Measurements from ENCODE around the gene PRKAR1B. TPM values are rescaled to one million over a fixed set of nuclear protein-coding genes. Genes with fewer than 3 reads are reported as not detected.

The PRKAR1B gene
- total RNA-seq, 1 experiment from 2014 or later: 14.1 TPM

- intact Hi-C loops (cut with micrococcal nuclease): no loop called here
- POLR2A ChIA-PET: no interaction called here
- BruUV-seq (replicated peaks): no TSS peak
Measured at GRCh38 chr7:748446-748845, 21.4 kb upstream of the PRKAR1B start.

GRCh38 chr7:747186-747585, 20.1 kb upstream of the PRKAR1B start:
- H3K27me3 ChIP-seq (ENCODE audit: insufficient read depth, low read length): no peaks in the 10 kb centered on the region
- no peaks in the 10 kb centered on the region for H3K9me3 ChIP-seq (ENCODE audit: control insufficient read depth in 1 of 2, insufficient read depth in 1 of 2, low read depth in 1 of 2, low read length in 2 of 2)
- ChIA-PET CTCF (no interaction called here), RAD21 (ENCODE audit: low non-redundant PET in 1 of 2, low total read pairs in 2 of 2, uncharacterized antibody in 2 of 2, unreplicated experiment in 2 of 2) (no interaction called here), POLR2A (no interaction called here)
- H3K4me1 ChIP-seq (ENCODE audit: control insufficient read depth in 1 of 2, insufficient read depth in 2 of 2, low read length in 2 of 2): peaks cover 0 to 6% of the 10 kb centered on the region in 2 experiments; a peak in 1 of 4 replicates
- H3K4me3 ChIP-seq (replicated peaks in 1 of 2; ENCODE audit: low read depth in 1 of 2, low read length in 2 of 2): no peak overlapping the region
- peaks cover 53% of the 10 kb centered on the region for H3K79me2 ChIP-seq (ENCODE audit: insufficient read depth, low read length)
- intact Hi-C loops (cut with micrococcal nuclease): no loop called here
- H3K9me2 ChIP-seq (ENCODE audit: insufficient read depth): no peaks in the 10 kb centered on the region
- DNase-seq (ENCODE audit: low read depth, low spot score): no peak
- H3K27ac ChIP-seq (ENCODE audit: low read depth, low read length): no peak overlapping the region
- no peak overlapping the region for H2AFZ ChIP-seq (ENCODE audit: low read depth, low read length, poor library complexity, severe bottlenecking)
- H4K20me1 ChIP-seq (ENCODE audit: insufficient read depth): no peaks in the 10 kb centered on the region
- H3K9ac ChIP-seq (ENCODE audit: low read length): no peak overlapping the region
- ATAC-seq: no peak
- H3K36me3 ChIP-seq (ENCODE audit: control insufficient read depth in 1 of 2, insufficient read depth in 2 of 2, low read length in 2 of 2): peaks cover 3 to 25% of the 10 kb centered on the region in 2 experiments; a peak in 3 of 4 replicates
- no peak overlapping the region for H3K4me2 ChIP-seq (ENCODE audit: low read length)
- BruUV-seq (replicated peaks): no TSS peak
- TF ChIP-seq ZNF274 (IDR thresholded peaks at IDR 0.05; ENCODE audit: low read depth, low read length): no peak
- TF ChIP-seq REST (IDR thresholded peaks at IDR 0.05; ENCODE audit: low read depth): no peak
- no peak for TF ChIP-seq YY1 (IDR thresholded peaks at IDR 0.05; ENCODE audit: extremely low read depth, insufficient replicate concordance, low read depth, low read length)
- TF ChIP-seq FOSL1 (IDR thresholded peaks at IDR 0.05; ENCODE audit: low read depth): no peak
- TF ChIP-seq POLR2A (IDR thresholded peaks at IDR 0.05; ENCODE audit: borderline replicate concordance, extremely low read depth, insufficient read depth, insufficient read length): no peak
- no peak for TF ChIP-seq CBX3 (IDR thresholded peaks at IDR 0.05; ENCODE audit: low read depth)
- TF ChIP-seq CEBPB (IDR thresholded peaks at IDR 0.05; ENCODE audit: low read depth): no peak
- no peak for TF ChIP-seq ATF3 (IDR thresholded peaks at IDR 0.05)
- no peak for TF ChIP-seq TCF7L2 (IDR thresholded peaks at IDR 0.05; ENCODE audit: borderline replicate concordance, extremely low read depth, insufficient read depth, insufficient read length)
- TF ChIP-seq JUND (IDR thresholded peaks at IDR 0.05): no peak

More at GRCh38 chr7:748446-748845, 21.4 kb upstream of the PRKAR1B start:
- H3K4me1 ChIP-seq (ENCODE audit: control insufficient read depth in 1 of 2, insufficient read depth in 2 of 2, low read length in 2 of 2): no peaks in the 10 kb centered on the region
- H3K4me3 ChIP-seq (replicated peaks in 1 of 2; ENCODE audit: low read depth in 1 of 2, low read length in 2 of 2): no peak overlapping the region
- TF ChIP-seq SIN3A (IDR thresholded peaks at IDR 0.05; ENCODE audit: low read depth) (no peak), EGR1 (IDR thresholded peaks at IDR 0.05; ENCODE audit: low read depth) (no peak), ZBTB33 (IDR thresholded peaks at IDR 0.05; ENCODE audit: extremely low read depth, insufficient replicate concordance, low read length) (no peak), FOSL1 (IDR thresholded peaks at IDR 0.05; ENCODE audit: low read depth) (no peak), TCF7L2 (IDR thresholded peaks at IDR 0.05; ENCODE audit: borderline replicate concordance, extremely low read depth, insufficient read depth, insufficient read length) (no peak), RAD21 (IDR thresholded peaks at IDR 0.05; ENCODE audit: low read depth) (no peak), SRF (IDR thresholded peaks at IDR 0.05; ENCODE audit: low read depth) (no peak), CEBPB (IDR thresholded peaks at IDR 0.05; ENCODE audit: low read depth) (no peak)
- DNase-seq (ENCODE audit: low read depth, low spot score) (no peak), ATAC-seq (no peak)
- H4K20me1 ChIP-seq (ENCODE audit: insufficient read depth): no peaks in the 10 kb centered on the region
- no peaks in the 10 kb centered on the region for H3K27me3 ChIP-seq (ENCODE audit: insufficient read depth, low read length)
- H3K27ac ChIP-seq (ENCODE audit: low read depth, low read length): no peak overlapping the region
- H3K9me2 ChIP-seq (ENCODE audit: insufficient read depth): no peaks in the 10 kb centered on the region
- H3K9me3 ChIP-seq (ENCODE audit: control insufficient read depth in 1 of 2, insufficient read depth in 1 of 2, low read depth in 1 of 2, low read length in 2 of 2): no peaks in the 10 kb centered on the region
- no peak overlapping the region for H2AFZ ChIP-seq (ENCODE audit: low read depth, low read length, poor library complexity, severe bottlenecking)
- ChIA-PET RAD21 (ENCODE audit: low non-redundant PET in 1 of 2, low total read pairs in 2 of 2, uncharacterized antibody in 2 of 2, unreplicated experiment in 2 of 2) (no interaction called here), CTCF (no interaction called here)
- H3K9ac ChIP-seq (ENCODE audit: low read length): no peak overlapping the region
- H3K36me3 ChIP-seq (ENCODE audit: control insufficient read depth in 1 of 2, insufficient read depth in 2 of 2, low read length in 2 of 2): peaks cover 3 to 25% of the 10 kb centered on the region in 2 experiments; a peak in 3 of 4 replicates
- H3K4me2 ChIP-seq (ENCODE audit: low read length): no peak overlapping the region
- peaks cover 53% of the 10 kb centered on the region for H3K79me2 ChIP-seq (ENCODE audit: insufficient read depth, low read length)

Data from HCT116 (cell line).